ENCODE measurements around the gene TMEM132A. TPM values are rescaled to one million over a fixed set of nuclear protein-coding genes. Genes with fewer than 3 reads are reported as not detected.

The TMEM132A gene
- total RNA-seq, result 5.9 TPM
- long read RNA-seq, partial matches to known transcripts, result 9 of 12 reads
- long read RNA-seq, other reads (novel, unspliced or antisense), result 1 of 12 reads

DNA sequence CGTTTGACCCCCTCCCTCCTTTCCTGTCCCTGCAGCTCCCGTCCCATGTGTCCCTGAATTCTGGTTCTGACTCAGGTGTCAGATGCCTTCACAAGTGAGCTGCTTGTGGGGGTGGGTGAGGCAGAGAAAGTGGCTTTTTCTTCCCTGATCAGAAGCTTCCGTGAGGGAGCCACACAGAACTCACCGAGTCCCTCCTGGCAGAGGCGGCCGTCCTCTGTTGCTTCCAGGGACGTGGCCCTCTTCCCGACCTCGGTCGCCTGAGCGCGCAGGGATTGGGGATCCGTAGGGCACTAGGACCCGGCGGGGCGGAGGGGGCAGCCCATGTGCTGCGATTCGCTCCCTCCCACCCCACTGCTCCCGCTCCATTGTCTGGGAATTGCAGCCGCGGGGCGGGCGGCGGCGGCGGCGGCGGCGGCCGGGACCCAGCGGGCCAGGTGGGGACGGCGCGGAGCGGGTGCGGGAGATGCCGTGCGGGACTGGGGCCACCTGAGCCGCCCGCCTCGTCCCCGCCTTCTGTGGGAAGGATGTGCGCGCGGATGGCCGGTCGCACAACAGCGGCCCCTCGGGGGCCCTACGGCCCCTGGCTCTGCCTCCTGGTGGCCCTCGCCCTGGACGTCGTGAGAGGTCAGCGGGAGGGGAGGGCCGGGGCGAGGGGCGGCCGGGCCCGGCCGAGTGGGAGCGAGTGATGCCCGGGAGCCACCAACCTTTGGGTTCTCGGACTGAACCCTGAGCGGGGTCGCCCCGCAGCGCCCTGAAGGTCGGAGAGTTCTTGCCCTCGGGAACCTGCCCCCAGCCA, at the start of gene TMEM132A:
Gene TMEM132A, plus strand, starts transcription at position 351 of the 796 bp plus-strand sequence. Its CDS starts 174 bp downstream, at position 525.
- peak; percentile 88 for ATAC-seq
- intact Hi-C loops (cut with micrococcal nuclease), result no loop called here
- peak; percentile 81 for DNase-seq

- no peak for DNase-seq
- ATAC-seq, result no peak
- intact Hi-C loops (cut with micrococcal nuclease), result no loop called here
These were observed 48.7 kb upstream of the TMEM132A start for GRCh38 chr11:60875366-60876167.

- ATAC-seq, result no peak
- intact Hi-C loops (cut with micrococcal nuclease), result no loop called here
These were observed 48.1 kb upstream of the TMEM132A start for GRCh38 chr11:60876168-60876485.

DNA sequence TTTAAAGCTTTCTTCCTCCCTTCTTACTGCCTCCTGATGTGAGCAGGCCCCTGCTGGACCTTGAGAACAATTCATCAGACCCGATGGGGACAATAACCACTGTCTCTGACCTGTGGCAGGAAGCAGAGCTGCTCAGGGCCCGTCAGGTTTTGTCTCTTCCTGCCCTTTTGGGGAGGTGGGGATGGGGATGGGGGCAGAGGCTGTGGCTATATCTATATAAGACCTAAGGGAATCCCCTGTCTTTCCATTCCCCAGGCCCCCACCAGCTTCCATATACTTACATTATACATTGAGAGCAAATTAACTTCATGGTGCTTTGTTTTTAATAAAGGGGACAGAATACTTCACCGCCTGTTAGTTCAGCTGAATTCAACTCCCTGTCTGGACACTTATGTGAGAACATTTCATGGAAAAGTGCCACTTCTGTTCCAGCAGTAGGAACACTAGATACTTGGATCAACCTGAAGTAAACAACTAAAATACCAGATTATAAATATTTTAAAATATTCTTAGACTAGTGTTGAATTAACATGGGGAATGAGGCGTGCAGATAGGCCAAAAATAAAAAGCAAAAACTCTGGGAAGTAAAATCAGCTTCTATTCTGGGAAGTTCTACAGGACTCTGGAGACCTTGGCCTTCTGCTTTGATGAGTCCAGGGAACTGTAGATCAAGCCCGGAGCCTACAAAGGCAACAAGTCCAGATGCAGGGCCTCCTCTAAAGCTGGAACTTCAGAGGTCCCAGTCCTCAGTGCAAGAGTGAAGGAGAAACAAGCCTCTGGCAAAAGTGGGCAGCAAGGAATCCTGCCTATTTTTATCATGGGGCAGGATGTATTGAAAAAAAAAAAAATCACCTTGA, 45.8 kb upstream of the TMEM132A start:
- ATAC-seq, result peak; percentile 91
- intact Hi-C loops (cut with micrococcal nuclease), result no loop called here
- DNase-seq, result no peak

More at GRCh38 chr11:60876168-60876485, 48.1 kb upstream of the TMEM132A start:
- no peak for DNase-seq

- ATAC-seq, result no peak
- intact Hi-C loops (cut with micrococcal nuclease), result no loop called here
- DNase-seq, result no peak
These were observed 45.2 kb upstream of the TMEM132A start for GRCh38 chr11:60879104-60879503.

DNA sequence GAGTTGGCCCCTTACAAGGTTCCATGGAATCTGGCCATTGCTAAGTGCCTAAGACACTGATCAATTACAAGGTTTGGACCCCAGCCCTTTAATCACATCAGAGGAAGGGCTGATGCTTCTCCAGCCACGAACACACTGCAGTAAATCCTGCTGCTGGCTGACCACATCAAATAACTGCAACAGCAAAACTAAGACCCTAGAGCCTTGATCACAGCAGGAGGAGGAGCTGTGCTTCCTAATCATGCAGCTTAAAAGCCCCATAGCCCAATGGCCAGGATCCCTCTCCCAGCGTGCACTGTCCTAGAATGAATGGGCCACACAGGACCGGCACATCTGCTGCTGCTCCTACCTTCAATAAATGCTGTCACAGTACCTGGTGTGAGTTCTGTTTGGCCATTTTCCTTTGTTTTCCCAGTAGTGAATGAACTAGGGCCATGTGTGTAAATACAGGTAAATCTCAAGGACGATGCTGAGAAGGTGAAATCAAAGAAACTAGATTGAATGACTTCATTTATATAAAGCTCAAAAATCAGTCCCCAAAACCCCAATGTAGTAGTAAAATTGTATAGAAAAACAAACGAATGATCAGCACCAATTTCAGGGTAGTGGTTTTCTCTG, 44.2 kb upstream of the TMEM132A start:
- ATAC-seq (no peak), DNase-seq (no peak)
- intact Hi-C loops (cut with micrococcal nuclease), result no loop called here

DNA sequence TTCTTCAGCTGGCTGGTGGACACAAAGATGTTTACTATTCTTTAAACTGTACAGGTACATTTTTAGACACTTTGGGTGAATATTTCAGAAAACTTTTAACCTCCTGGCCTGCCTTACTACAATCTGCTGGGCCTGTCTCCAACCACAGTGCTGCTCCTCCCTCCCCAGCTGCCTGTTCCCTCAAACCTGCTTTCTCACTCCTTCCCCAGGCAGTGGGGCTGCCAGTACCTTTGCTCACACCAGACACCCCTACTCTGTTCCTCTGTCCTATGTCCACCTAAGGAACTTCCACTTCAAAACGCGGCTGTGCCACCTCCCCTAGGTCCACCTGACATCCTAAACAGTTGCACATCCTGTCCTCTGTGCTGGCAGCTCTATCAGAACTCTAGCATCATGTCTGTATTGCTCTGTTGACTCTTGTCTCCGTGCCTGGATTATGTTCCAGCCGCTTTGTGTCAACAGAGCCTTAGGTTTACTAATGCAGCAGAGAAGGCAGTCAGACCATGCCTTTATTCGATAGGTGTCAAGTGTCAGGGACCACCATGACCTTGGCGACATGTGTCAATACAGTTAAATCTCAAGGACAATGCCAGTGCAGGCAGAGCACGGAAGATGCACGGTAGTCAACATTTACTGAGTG, 43.5 kb upstream of the TMEM132A start:
- intact Hi-C loops (cut with micrococcal nuclease), result no loop called here
- no peak for DNase-seq
- no peak for ATAC-seq

- ATAC-seq, result peak; percentile 86
- intact Hi-C loops (cut with micrococcal nuclease), result no loop called here
- no peak for DNase-seq
These were observed 36.7 kb upstream of the TMEM132A start for GRCh38 chr11:60887556-60887955.

DNA sequence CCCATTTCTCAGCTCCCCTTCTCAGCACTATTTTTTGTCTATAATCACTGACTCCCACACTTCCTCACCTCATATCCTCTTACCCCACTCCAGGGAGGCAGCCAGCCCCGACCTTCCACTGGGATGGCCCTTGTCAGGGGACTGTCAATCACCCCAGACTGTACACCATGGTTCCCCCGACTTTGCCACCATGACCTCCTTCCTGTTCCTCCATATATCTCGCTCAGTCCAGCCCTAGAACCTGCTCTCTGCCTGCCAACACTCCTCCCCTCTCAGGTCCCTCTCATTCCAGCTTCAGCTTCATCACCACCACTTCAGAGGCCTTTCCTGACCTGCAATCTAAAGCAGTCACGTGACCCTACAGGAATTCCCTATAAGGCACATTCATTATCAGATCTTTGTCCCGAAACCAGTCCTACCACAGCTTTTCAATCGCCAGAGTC, 34.4 kb upstream of the TMEM132A start:
- intact Hi-C loops (cut with micrococcal nuclease), result no loop called here
- DNase-seq (no peak), ATAC-seq (no peak)

DNA sequence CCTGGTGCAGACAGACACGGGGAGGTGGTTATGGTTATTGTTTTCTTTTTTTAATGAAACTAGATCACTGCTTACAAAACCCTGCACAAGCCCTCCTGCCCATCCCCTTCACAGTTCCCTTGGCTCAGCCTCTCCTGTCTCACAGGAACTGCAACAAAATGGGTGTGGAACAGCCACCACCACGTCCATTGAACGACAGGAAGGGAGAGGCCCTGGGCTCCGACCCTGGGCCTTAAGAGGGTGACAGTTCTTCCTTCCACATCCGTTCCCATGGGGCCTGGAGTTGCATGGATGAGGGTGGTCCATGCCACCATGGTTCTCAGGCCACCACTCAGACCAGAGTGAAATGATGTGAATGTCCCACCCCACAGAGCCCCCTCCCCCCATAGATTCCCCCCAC, 33.6 kb upstream of the TMEM132A start:
- ATAC-seq, result peak; percentile 60
- intact Hi-C loops (cut with micrococcal nuclease), result no loop called here
- DNase-seq, result no peak

- peak; percentile 59 for DNase-seq
- intact Hi-C loops (cut with micrococcal nuclease), result no loop called here
- peak; percentile 42 for ATAC-seq
These were observed 33.0 kb upstream of the TMEM132A start for GRCh38 chr11:60891103-60891741.

DNA sequence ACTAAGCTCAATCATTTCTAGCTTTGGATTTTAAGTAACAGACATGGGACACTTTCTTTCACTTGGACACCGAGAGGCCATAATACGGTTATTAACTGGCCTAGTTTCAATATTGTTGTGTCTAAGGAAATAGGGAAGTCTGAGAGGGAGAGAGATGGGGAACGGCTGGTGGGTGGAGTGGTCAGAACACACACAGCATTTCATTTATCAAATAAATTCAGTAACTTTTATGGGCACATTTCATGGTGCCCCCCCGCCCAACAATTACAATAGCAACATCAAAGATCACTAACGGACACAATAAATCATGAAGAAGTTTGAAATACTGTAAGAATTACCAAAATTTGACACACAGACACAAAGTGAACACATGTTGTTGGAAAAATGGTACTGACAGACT, 28.6 kb upstream of the TMEM132A start:
- intact Hi-C loops (cut with micrococcal nuclease), result no loop called here
- ATAC-seq, result no peak
- no peak for DNase-seq

GRCh38 chr11:60897496-60897895, 26.8 kb upstream of the TMEM132A start:
- ATAC-seq, result no peak
- intact Hi-C loops (cut with micrococcal nuclease), result no loop called here
- DNase-seq, result no peak

- intact Hi-C loops (cut with micrococcal nuclease), result no loop called here
- peak; percentile 71 for ATAC-seq
These were observed 25.0 kb upstream of the TMEM132A start for GRCh38 chr11:60899046-60899936.

GRCh38 chr11:60899977-60900376, 24.3 kb upstream of the TMEM132A start:
- DNase-seq, result no peak
- intact Hi-C loops (cut with micrococcal nuclease), result loop anchor here (5.0 kb wide), 1 partner anchor 68 kb away; no protein-coding TSS in a partner anchor
- ATAC-seq, result no peak

More at GRCh38 chr11:60899046-60899936, 25.0 kb upstream of the TMEM132A start:
- DNase-seq, result no peak

GRCh38 chr11:60900673-60901404, 23.4 kb upstream of the TMEM132A start:
- peak; percentile 34 for ATAC-seq
- intact Hi-C loops (cut with micrococcal nuclease), result loop anchor here (5.0 kb wide), 1 partner anchor 69 kb away; no protein-coding TSS in a partner anchor

More at GRCh38 chr11:60900673-60901404, 23.4 kb upstream of the TMEM132A start:
- peak; percentile 48 for DNase-seq
